ENCODE measurements around the gene TMEM176B. TPM values are rescaled to one million over a fixed set of nuclear protein-coding genes. Genes with fewer than 3 reads are reported as not detected.

Gene TMEM176B
- total and polyA plus RNA-seq, 12 donors = 15.9 to 149 (median 35.6) TPM

DNA sequence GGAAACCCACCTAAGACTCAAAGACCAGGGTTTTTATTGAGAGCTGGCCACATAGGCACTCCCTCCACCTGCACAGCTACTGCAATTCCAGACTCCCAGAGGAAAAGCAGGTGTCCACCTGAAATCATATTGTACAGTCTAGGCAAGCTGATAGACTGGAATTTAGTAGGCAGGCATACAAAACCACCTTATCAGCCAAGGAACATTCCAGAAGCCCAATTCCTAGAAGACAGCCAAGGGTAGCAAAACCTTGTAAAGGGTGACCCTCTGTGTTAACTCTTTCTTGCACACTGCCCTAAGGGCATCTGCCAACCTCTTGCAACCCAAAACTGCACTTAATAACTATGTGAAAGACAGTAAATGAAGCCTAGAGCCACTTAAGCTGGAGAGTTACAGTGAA, 5.7 kb upstream of the TMEM176B start:
- Histone ChIP-seq H3K27me3 (peaks cover 0 to 18% (median 5%) of the 10 kb centered on the region in 7 donors), H3K36me3 (peaks cover 0 to 29% (median 0%) of the 10 kb centered on the region in 9 donors)

DNA sequence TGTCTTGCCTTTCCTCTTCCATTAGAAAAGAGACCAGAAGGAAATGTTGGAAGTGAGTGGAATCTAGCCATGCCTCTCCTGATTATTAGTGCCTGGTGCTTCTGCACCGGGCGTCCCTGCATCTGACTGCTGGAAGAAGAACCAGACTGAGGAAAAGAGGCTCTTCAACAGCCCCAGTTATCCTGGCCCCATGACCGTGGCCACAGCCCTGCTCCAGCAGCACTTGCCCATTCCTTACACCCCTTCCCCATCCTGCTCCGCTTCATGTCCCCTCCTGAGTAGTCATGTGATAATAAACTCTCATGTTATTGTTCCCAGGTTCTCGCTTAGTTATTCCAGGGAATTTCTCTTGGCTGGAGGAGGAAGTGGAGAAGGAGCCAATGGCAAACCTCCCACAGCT, 4.6 kb upstream of the TMEM176B start:
- peaks cover 0 to 29% (median 15%) of the 10 kb centered on the region in 7 donors for H3K27me3 ChIP-seq
- H3K27ac ChIP-seq = no peak overlapping the region
- peaks cover 0 to 29% (median 0%) of the 10 kb centered on the region in 9 donors for H3K36me3 ChIP-seq
- peaks cover 0 to 36% (median 17%) of the 10 kb centered on the region in 9 donors for H3K4me1 ChIP-seq
- no peak for DNase-seq
- intact Hi-C loops (cut with DNase I) = no loop called here
- H3K4me3 ChIP-seq = no peak overlapping the region
- 72 to 80% methylated on average over 5 of the region's 5 CpGs for WGBS, 2 donors
- no peak for ATAC-seq
- TF ChIP-seq, protein P1, sequence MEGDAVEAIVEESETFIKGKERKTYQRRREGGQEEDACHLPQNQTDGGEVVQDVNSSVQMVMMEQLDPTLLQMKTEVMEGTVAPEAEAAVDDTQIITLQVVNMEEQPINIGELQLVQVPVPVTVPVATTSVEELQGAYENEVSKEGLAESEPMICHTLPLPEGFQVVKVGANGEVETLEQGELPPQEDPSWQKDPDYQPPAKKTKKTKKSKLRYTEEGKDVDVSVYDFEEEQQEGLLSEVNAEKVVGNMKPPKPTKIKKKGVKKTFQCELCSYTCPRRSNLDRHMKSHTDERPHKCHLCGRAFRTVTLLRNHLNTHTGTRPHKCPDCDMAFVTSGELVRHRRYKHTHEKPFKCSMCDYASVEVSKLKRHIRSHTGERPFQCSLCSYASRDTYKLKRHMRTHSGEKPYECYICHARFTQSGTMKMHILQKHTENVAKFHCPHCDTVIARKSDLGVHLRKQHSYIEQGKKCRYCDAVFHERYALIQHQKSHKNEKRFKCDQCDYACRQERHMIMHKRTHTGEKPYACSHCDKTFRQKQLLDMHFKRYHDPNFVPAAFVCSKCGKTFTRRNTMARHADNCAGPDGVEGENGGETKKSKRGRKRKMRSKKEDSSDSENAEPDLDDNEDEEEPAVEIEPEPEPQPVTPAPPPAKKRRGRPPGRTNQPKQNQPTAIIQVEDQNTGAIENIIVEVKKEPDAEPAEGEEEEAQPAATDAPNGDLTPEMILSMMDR (IDR thresholded peaks at IDR 0.05) = no peak
- peaks cover 0 to 19% (median 13%) of the 10 kb centered on the region in 11 donors for H3K9me3 ChIP-seq

More for the DNA sequence above, 5.7 kb upstream of the TMEM176B start:
- Histone ChIP-seq H3K4me1 (peaks cover 0 to 26% (median 6%) of the 10 kb centered on the region in 9 donors), H3K4me3 (no peak overlapping the region), H3K27ac (no peak overlapping the region), H3K9me3 (peaks cover 0 to 19% (median 13%) of the 10 kb centered on the region in 11 donors)
- TF ChIP-seq, protein P1 (IDR thresholded peaks at IDR 0.05) = no peak
- ATAC-seq (no peak), DNase-seq (no peak)
- intact Hi-C loops (cut with DNase I) = no loop called here

DNA sequence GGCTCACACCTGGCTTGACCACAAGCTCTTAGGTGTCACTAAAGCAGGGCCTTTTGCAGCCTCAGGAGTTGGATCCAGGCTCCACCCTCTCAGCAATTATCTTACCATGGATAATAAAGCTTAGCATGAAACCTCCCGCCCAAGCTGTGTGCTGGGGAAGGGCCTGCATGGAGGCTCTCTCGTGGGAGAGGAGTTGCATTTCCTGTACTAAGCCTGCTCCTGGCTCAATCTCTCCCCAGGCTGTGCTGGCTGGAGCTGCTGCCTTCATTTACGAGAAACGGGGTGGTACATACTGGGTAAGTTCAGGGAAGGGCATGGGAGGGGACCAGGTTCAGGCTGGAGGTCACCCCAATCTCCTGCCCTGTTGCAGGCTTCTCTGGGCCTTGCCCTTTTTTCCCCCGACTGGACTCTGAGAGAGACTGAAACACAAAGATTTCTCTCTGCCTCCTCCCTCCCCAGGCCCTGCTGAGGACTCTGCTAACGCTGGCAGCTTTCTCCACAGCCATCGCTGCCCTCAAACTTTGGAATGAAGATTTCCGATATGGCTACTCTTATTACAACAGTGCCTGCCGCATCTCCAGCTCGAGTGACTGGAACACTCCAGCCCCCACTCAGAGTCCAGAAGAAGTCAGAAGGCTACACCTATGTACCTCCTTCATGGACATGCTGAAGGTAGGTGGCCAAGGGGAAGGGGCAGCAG, 3.1 kb upstream of the TMEM176B start:
- WGBS, 2 donors = 53 to 57% methylated on average over 10 of the region's 10 CpGs
- TF ChIP-seq, protein P1 (IDR thresholded peaks at IDR 0.05) = no peak
- peaks cover 0 to 44% (median 25%) of the 10 kb centered on the region in 7 donors for H3K27me3 ChIP-seq
- no peak overlapping the region for H3K4me3 ChIP-seq
- ATAC-seq (peak in 5 of 8 donors; percentile 10 to 47 (median 18)), DNase-seq (no peak)
- peaks cover 0 to 44% (median 17%) of the 10 kb centered on the region in 9 donors for H3K4me1 ChIP-seq
- H3K9me3 ChIP-seq = peaks cover 0 to 19% (median 13%) of the 10 kb centered on the region in 11 donors
- H3K36me3 ChIP-seq = peaks cover 0 to 29% (median 0%) of the 10 kb centered on the region in 9 donors
- intact Hi-C loops (cut with DNase I) = no loop called here
- peak overlapping the region in 1 of 10 donors; percentile 31 for H3K27ac ChIP-seq

DNA sequence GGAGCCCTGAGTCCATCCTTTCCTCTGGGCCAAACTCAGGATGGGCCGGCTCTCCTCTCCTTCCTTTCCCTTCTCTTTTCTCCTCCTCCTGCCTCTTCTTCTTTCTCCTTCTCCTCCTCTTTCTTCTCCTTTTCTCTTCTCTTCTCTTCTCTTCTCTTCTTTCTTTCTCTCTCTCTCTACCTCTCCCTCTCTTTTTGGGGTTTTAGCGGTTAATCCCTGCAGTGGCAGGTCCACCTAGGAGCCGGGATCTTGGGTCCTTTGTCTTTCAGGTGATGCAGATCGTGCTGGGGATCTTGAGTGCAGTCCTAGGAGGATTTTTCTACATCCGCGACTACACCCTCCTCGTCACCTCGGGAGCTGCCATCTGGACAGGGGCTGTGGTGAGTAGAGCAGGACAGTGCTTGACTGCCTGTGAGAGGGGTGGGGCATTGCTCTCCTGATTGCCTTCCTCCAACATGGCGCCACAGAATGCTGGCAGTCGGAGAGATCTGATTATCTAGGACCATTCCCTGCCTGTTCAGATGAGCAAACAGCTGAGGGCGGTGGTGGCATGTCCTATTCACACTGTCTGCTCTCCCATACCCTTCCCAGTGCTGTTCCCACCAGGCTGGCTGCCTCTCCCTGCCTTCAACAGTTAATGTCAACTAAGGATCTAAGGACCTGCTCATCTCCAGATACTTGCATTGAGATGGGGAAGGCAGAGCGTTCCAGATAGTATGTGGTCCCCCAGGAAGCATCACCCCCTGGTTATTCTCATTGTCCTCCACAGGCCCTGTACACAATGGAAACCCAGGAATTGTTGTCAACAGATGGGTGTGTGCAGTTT, 2.0 kb upstream of the TMEM176B start:
- Histone ChIP-seq H3K27me3 (peaks cover 0 to 50% (median 25%) of the 10 kb centered on the region in 7 donors), H3K36me3 (peaks cover 0 to 29% (median 0%) of the 10 kb centered on the region in 9 donors), H3K27ac (peak overlapping the region in 3 of 10 donors; percentile 21 to 78 (median 71)), H3K4me3 (peak overlapping the region in 4 of 10 donors; percentile 66 to 76 (median 69)), H3K4me1 (peaks cover 0 to 44% (median 17%) of the 10 kb centered on the region in 9 donors), H3K9me3 (peaks cover 0 to 18% (median 13%) of the 10 kb centered on the region in 11 donors)
- intact Hi-C loops (cut with DNase I) = no loop called here
- DNase-seq = no peak
- ATAC-seq = no peak
- WGBS, 2 donors = 90 to 91% methylated on average over 12 of the region's 12 CpGs
- TF ChIP-seq, protein P1 (IDR thresholded peaks at IDR 0.05) = no peak
